ENCODE measurements around the gene GBGT1.

The GBGT1 gene

GRCh38 chr9:133164191-133164590 lies 477 bp upstream of the GBGT1 start:
- Histone ChIP-seq H3K4me3 (ENCODE audit: insufficient read depth, low read length, poor library complexity, severe bottlenecking) (no peak overlapping the region), H3K9ac (ENCODE audit: low read length) (no peak overlapping the region), H3K9me3 (ENCODE audit: insufficient read depth, low read length) (no peaks in the 10 kb centered on the region), H3K9me2 (replicated peaks; ENCODE audit: insufficient read depth, low read length) (no peaks in the 10 kb centered on the region), H3K27ac (ENCODE audit: low read depth, low read length) (no peak overlapping the region), H4K20me1 (ENCODE audit: low read depth, low read length) (no peaks in the 10 kb centered on the region), H3K27me3 (ENCODE audit: low read length) (no peaks in the 10 kb centered on the region), H3K4me2 (ENCODE audit: low read depth, low read length, poor library complexity, severe bottlenecking) (peak overlapping the region; percentile 34), H3F3A (ENCODE audit: insufficient read depth) (no peaks in the 10 kb centered on the region), H2AFZ (ENCODE audit: low read depth, low read length, severe bottlenecking) (no peak overlapping the region), H3K79me2 (ENCODE audit: insufficient read depth, low read length) (no peaks in the 10 kb centered on the region), H3K36me3 (ENCODE audit: low read length) (no peaks in the 10 kb centered on the region)
- no peak for TF ChIP-seq EZH2phosphoT487 (conservative IDR thresholded peaks at IDR 0.05; ENCODE audit: low read length)
- TF ChIP-seq CTCF (IDR thresholded peaks at IDR 0.05; ENCODE audit: insufficient read depth, low read length, poor library complexity, severe bottlenecking) = no peak

- H3K27me3 ChIP-seq (ENCODE audit: low read length) = no peaks in the 10 kb centered on the region
- H3K9ac ChIP-seq (ENCODE audit: low read length) = no peak overlapping the region
- H4K20me1 ChIP-seq (ENCODE audit: low read depth, low read length) = no peaks in the 10 kb centered on the region
- H3K79me2 ChIP-seq (ENCODE audit: insufficient read depth, low read length) = no peaks in the 10 kb centered on the region
- no peaks in the 10 kb centered on the region for H3K9me2 ChIP-seq (replicated peaks; ENCODE audit: insufficient read depth, low read length)
- H3K4me3 ChIP-seq (ENCODE audit: insufficient read depth, low read length, poor library complexity, severe bottlenecking) = no peak overlapping the region
- no peaks in the 10 kb centered on the region for H3K36me3 ChIP-seq (ENCODE audit: low read length)
- H3F3A ChIP-seq (ENCODE audit: insufficient read depth) = no peaks in the 10 kb centered on the region
- H3K9me3 ChIP-seq (ENCODE audit: insufficient read depth, low read length) = no peaks in the 10 kb centered on the region
- TF ChIP-seq CTCF (IDR thresholded peaks at IDR 0.05; ENCODE audit: insufficient read depth, low read length, poor library complexity, severe bottlenecking) (no peak), EZH2phosphoT487 (conservative IDR thresholded peaks at IDR 0.05; ENCODE audit: low read length) (no peak)
- no peak overlapping the region for H3K4me2 ChIP-seq (ENCODE audit: low read depth, low read length, poor library complexity, severe bottlenecking)
- no peak overlapping the region for H2AFZ ChIP-seq (ENCODE audit: low read depth, low read length, severe bottlenecking)
- no peak overlapping the region for H3K27ac ChIP-seq (ENCODE audit: low read depth, low read length)
Measured at GRCh38 chr9:133162861-133163503, 732 bp downstream of the GBGT1 start.

- Histone ChIP-seq H3K4me2 (ENCODE audit: low read depth, low read length, poor library complexity, severe bottlenecking) (no peak overlapping the region), H3K9me3 (ENCODE audit: insufficient read depth, low read length) (no peaks in the 10 kb centered on the region), H3K36me3 (ENCODE audit: low read length) (no peaks in the 10 kb centered on the region), H3K4me3 (ENCODE audit: insufficient read depth, low read length, poor library complexity, severe bottlenecking) (no peak overlapping the region), H3K27me3 (ENCODE audit: low read length) (no peaks in the 10 kb centered on the region), H3K9ac (ENCODE audit: low read length) (no peak overlapping the region), H3K79me2 (ENCODE audit: insufficient read depth, low read length) (no peaks in the 10 kb centered on the region), H3K9me2 (replicated peaks; ENCODE audit: insufficient read depth, low read length) (no peaks in the 10 kb centered on the region), H3K27ac (ENCODE audit: low read depth, low read length) (no peak overlapping the region), H3F3A (ENCODE audit: insufficient read depth) (no peaks in the 10 kb centered on the region), H2AFZ (ENCODE audit: low read depth, low read length, severe bottlenecking) (no peak overlapping the region), H4K20me1 (ENCODE audit: low read depth, low read length) (no peaks in the 10 kb centered on the region)
- TF ChIP-seq EZH2phosphoT487 (conservative IDR thresholded peaks at IDR 0.05; ENCODE audit: low read length) (no peak), CTCF (IDR thresholded peaks at IDR 0.05; ENCODE audit: insufficient read depth, low read length, poor library complexity, severe bottlenecking) (no peak)
Measured at GRCh38 chr9:133161547-133161950, 2.2 kb downstream of the GBGT1 start.

All from SU-DHL-6 (cell line).